ENCODE results near the gene NCDN.

GRCh38 chr1:35567947-35568558 is 10.5 kb downstream of the NCDN start:
- no peak for TF ChIP-seq CTCF (conservative IDR thresholded peaks at IDR 0.05 in 1 of 2, IDR thresholded peaks at IDR 0.05 in 1 of 2; ENCODE audit: extremely low read depth in 1 of 2, insufficient read depth in 1 of 2, low read depth in 1 of 2, low read length in 2 of 2)
- TF ChIP-seq EZH2 (IDR thresholded peaks at IDR 0.05; ENCODE audit: borderline replicate concordance, low read length), result no peak
